Left lung (tissue), 10 donors: ENCODE measurements around the gene PTPRN2. TPM values are rescaled to one million over a fixed set of nuclear protein-coding genes. Genes with fewer than 3 reads are reported as not detected.

Source experiments
- ATAC-seq: fragments of 200-7000 bp; cut with Tn5 transposase; one replicate; pipeline ENCODE4 v1.9.1; 2020; ENCODE audit warnings: moderate library complexity
- DNase-seq, 4 donors: peaks; one replicate each; pipeline ENCODE4 v3.0.0-alpha.2; 2013 to 2020
- H3K27ac ChIP-seq, 2 donors: fragments of 200-600 bp; sonication (generic) in 1 of 2; one replicate each; pipeline versions ENCODE4 v1.5.0 to v1.8.0; 2020 to 2021
- H3K27me3 ChIP-seq, 2 donors: fragments of 200-600 bp; sonication (generic) in 1 of 2; one replicate each; pipeline versions ENCODE4 v1.5.0 to v1.8.0; 2020 to 2021
- H3K36me3 ChIP-seq, 2 donors: fragments of 200-600 bp; sonication (generic) in 1 of 2; one replicate each; pipeline versions ENCODE4 v1.5.0 to v1.8.0; 2020 to 2021
- H3K4me1 ChIP-seq, 2 donors: fragments of 200-600 bp; one replicate each; pipeline ENCODE4 v1.8.0; 2021
- H3K4me3 ChIP-seq, 2 donors: fragments of 200-600 bp; sonication (generic) in 1 of 2; one replicate each; pipeline versions ENCODE4 v1.5.0 to v1.8.0; 2020 to 2021; ENCODE audit warnings: mild to moderate bottlenecking in 1 of 2
- H3K9me3 ChIP-seq, 2 donors: fragments of 200-600 bp; sonication (generic) in 1 of 2; one replicate each; pipeline versions ENCODE4 v1.5.0 to v1.8.0; 2020 to 2021
- CTCF ChIP-seq, 2 donors: fragments of 200-600 bp; sonication (generic) in 1 of 2; IDR thresholded peaks; one replicate each; pipeline versions ENCODE4 v1.5.0 to v1.8.0; 2021; ENCODE audit warnings: antibody characterized with exemption in 2 of 2
- intact Hi-C, 2 donors: fragments of 100-400 bp; cut with DNase I; formaldehyde crosslinking; loops; one replicate each; pipeline versions ENCODE4 v1.11.2 to v1.14.2; 2022
- polyA plus RNA-seq, 6 donors: library from polyadenylated mRNA; unstranded; fragments of 120-200 nt; gene quantifications; one replicate each; pipeline ENCODE4 v1.2.1, GENCODE V29; 2013; ENCODE audit not compliant: insufficient read length in 6 of 6
- total RNA-seq, 2 donors: library from RNA; stranded (reverse); fragmentation: NEBNext Ultra II Directional; extraction: Animal tissue kit (Norgen Biotek cat#: 25700); gene quantifications; one replicate each; pipeline ENCODE4 v1.2.1, GENCODE V29; 2021
- donor health status: DM: no; HTN: yes; CAD: no.
- donor health status: DM: no; HTN: no; CAD: no.

Gene PTPRN2
- total and polyA plus RNA-seq, 8 donors = 4.0 to 7.8 (median 6.8) TPM

DNA sequence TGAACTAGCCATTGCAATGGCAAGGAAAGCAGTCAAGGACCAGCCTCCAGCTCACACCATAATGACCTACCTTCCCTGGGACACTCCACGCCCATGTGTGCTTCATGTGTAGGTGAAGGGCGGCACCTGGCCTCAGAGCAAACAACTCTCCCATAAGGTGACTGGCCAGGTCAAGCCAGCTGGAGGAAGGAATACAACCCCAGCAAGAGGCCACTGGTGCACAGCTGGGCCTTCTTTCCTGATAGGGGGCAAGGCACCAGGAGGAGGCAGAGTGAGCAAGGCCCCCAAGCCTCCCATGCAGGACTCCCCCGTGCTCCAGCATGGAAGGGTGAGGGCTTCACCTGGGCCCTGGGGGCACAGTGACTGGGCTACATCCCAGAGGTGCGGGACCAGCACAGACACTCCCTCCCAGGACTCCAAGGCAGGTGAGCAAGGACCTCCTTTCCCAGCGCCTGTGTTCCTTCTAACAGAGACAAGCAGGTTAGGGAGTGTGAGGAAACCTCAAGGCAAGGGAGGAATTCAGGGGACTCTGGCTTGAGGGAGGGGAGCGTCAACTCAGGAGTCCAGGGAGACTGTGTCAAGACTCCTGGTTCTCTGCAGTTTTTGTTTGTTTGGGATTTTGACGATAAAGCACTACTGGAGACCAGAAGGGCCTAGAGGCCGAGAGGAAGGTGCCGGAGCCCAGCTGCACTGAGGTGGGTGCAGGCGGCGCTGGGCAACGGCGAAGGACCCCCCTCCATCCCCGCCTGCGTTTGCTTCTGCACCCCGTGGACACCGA lies 1.7 kb downstream of the PTPRN2 start:
- Histone ChIP-seq H3K4me1 (peaks cover 0 to 19% of the 10 kb centered on the region in 2 donors), H3K4me3 (peak overlapping the region in 1 of 2 donors; percentile 16), H3K9me3 (peaks cover 0 to 2% of the 10 kb centered on the region in 2 donors), H3K36me3 (no peaks in the 10 kb centered on the region), H3K27me3 (peaks cover 27 to 79% of the 10 kb centered on the region in 2 donors), H3K27ac (no peak overlapping the region)
- peak; percentile 59 for ATAC-seq
- intact Hi-C loops = no loop called here
- no peak for TF ChIP-seq CTCF (IDR thresholded peaks at IDR 0.05)
- peak in 1 of 4 donors; percentile 8 for DNase-seq

- H3K9me3 ChIP-seq = peaks cover 0 to 16% of the 10 kb centered on the region in 2 donors
- peaks cover 27 to 78% of the 10 kb centered on the region in 2 donors for H3K27me3 ChIP-seq
- H3K36me3 ChIP-seq = no peaks in the 10 kb centered on the region
Observed at GRCh38 chr7:158584407-158584806, 3.2 kb downstream of the PTPRN2 start.

DNA sequence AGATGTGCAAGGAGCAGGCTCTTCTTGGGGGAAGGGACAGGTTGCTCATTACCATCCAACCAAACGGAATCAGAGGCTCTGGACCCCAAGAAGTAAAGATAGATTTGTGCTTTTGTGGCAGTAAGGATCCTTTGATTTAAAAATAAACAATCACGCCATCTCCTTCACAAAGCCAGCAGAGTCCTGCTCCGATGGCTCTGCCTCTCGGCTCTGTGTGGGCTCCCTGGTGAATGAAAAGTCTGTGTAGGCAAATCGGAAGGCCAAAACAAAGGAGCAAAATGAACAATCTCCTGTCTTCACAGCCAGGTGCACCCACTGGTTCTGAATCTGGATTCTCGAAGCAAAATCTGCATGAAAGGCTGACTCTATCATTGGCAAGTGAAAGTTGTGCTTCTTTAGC lies 3.8 kb downstream of the PTPRN2 start:
- TF ChIP-seq CTCF (IDR thresholded peaks at IDR 0.05) = no peak
- Histone ChIP-seq H3K4me3 (no peak overlapping the region), H3K27me3 (peaks cover 27 to 72% of the 10 kb centered on the region in 2 donors), H3K36me3 (no peaks in the 10 kb centered on the region), H3K9me3 (peaks cover 0 to 19% of the 10 kb centered on the region in 2 donors), H3K4me1 (peaks cover 0 to 19% of the 10 kb centered on the region in 2 donors), H3K27ac (no peak overlapping the region)
- no peak for ATAC-seq
- intact Hi-C loops = no loop called here
- DNase-seq = no peak

More at GRCh38 chr7:158584407-158584806, 3.2 kb downstream of the PTPRN2 start:
- no peak overlapping the region for H3K4me3 ChIP-seq
- H3K4me1 ChIP-seq = peaks cover 0 to 19% of the 10 kb centered on the region in 2 donors
- DNase-seq (no peak), ATAC-seq (no peak)
- no peak overlapping the region for H3K27ac ChIP-seq
- intact Hi-C loops = no loop called here
- TF ChIP-seq CTCF (IDR thresholded peaks at IDR 0.05) = no peak

DNA sequence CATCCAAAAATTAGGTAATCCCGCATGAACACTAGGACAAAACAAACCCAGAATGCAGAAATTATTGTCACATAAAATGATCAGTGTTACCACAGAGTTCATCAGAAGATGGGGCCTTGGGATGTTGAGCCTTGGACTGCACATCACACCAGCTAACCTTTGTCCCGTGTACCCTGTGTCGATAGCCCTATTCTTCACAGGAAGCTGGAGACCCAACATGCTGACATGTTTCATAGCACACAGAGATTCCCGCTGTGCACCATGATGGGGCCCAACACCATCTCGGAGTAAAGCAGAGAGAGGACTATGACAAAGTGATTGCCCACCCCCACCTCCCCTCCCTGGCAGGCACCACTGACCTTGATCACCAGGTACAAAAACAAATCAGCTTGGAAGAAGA lies 4.5 kb downstream of the PTPRN2 start:
- Histone ChIP-seq H3K4me1 (peaks cover 0 to 19% of the 10 kb centered on the region in 2 donors), H3K4me3 (no peak overlapping the region), H3K27ac (no peak overlapping the region), H3K9me3 (peaks cover 0 to 19% of the 10 kb centered on the region in 2 donors), H3K27me3 (peaks cover 23 to 65% of the 10 kb centered on the region in 2 donors), H3K36me3 (no peaks in the 10 kb centered on the region)
- no peak for TF ChIP-seq CTCF (IDR thresholded peaks at IDR 0.05)
- ATAC-seq (no peak), DNase-seq (no peak)
- intact Hi-C loops = no loop called here

DNA sequence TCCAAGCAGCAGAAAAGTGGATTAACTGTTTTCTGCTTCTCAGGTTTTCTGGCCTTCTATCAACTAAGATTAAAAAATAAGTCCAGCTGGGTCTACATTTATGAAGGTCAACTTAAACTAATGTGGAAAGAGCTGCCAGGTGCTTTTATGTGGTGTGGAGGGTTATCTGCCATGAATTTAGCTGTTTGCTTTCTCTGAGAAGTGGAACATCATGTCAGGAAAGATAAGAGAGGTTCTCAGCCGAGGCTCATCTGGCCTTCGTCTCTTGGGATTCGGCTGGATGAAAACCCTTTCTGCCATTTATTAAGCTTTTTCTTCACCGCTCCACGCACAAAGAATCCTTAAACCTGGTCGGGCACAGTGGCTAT lies 5.5 kb downstream of the PTPRN2 start:
- DNase-seq = no peak
- no peak for TF ChIP-seq CTCF (IDR thresholded peaks at IDR 0.05)
- H3K4me1 ChIP-seq = peaks cover 0 to 14% of the 10 kb centered on the region in 2 donors
- peak overlapping the region; percentile 24 to 61 for H3K27ac ChIP-seq
- peaks cover 21 to 58% of the 10 kb centered on the region in 2 donors for H3K27me3 ChIP-seq
- H3K4me3 ChIP-seq = no peak overlapping the region
- peaks cover 0 to 19% of the 10 kb centered on the region in 2 donors for H3K9me3 ChIP-seq
- intact Hi-C loops = no loop called here
- no peak for ATAC-seq
- H3K36me3 ChIP-seq = no peaks in the 10 kb centered on the region
